Measurements from ENCODE around the gene KRT84. TPM values are rescaled to one million over a fixed set of nuclear protein-coding genes. Genes with fewer than 3 reads are reported as not detected.

The KRT84 gene
- polyA plus RNA-seq, 3 donors, result not detected

- no peak for DNase-seq (ENCODE audit: extremely low read depth in 1 of 11, low read depth in 9 of 11, low spot score in 4 of 11)
These were observed 20.5 kb downstream of the KRT84 start for GRCh38 chr12:52364901-52365489.

GRCh38 chr12:52364061-52364460 is 21.4 kb downstream of the KRT84 start:
- DNase-seq (ENCODE audit: extremely low read depth in 1 of 11, low read depth in 9 of 11, low spot score in 4 of 11), result no peak

- DNase-seq (ENCODE audit: extremely low read depth in 1 of 11, low read depth in 9 of 11, low spot score in 4 of 11), result no peak
These were observed 22.3 kb downstream of the KRT84 start for GRCh38 chr12:52363111-52363679.

GRCh38 chr12:52362118-52362726 is 23.2 kb downstream of the KRT84 start:
- DNase-seq (ENCODE audit: extremely low read depth in 1 of 11, low read depth in 9 of 11, low spot score in 4 of 11), result no peak

GRCh38 chr12:52361553-52361952 is 23.9 kb downstream of the KRT84 start:
- no peak for DNase-seq (ENCODE audit: extremely low read depth in 1 of 11, low read depth in 9 of 11, low spot score in 4 of 11)

- no peak for DNase-seq (ENCODE audit: extremely low read depth in 1 of 11, low read depth in 9 of 11, low spot score in 4 of 11)
These were observed 24.7 kb downstream of the KRT84 start for GRCh38 chr12:52360663-52361271.

- no peak for DNase-seq (ENCODE audit: extremely low read depth in 1 of 11, low read depth in 9 of 11, low spot score in 4 of 11)
These were observed 25.3 kb downstream of the KRT84 start for GRCh38 chr12:52360106-52360662.

GRCh38 chr12:52359621-52360061 is 25.8 kb downstream of the KRT84 start:
- DNase-seq (ENCODE audit: extremely low read depth in 1 of 11, low read depth in 9 of 11, low spot score in 4 of 11), result no peak

- DNase-seq (ENCODE audit: extremely low read depth in 1 of 11, low read depth in 9 of 11, low spot score in 4 of 11), result no peak
These were observed 26.7 kb downstream of the KRT84 start for GRCh38 chr12:52358575-52359350.

- DNase-seq (ENCODE audit: extremely low read depth in 1 of 11, low read depth in 9 of 11, low spot score in 4 of 11), result no peak
These were observed 28.5 kb downstream of the KRT84 start for GRCh38 chr12:52356762-52357580.

- DNase-seq (ENCODE audit: extremely low read depth in 1 of 11, low read depth in 9 of 11, low spot score in 4 of 11), result no peak
These were observed 29.3 kb downstream of the KRT84 start for GRCh38 chr12:52356031-52356761.

- DNase-seq (ENCODE audit: extremely low read depth in 1 of 11, low read depth in 9 of 11, low spot score in 4 of 11), result no peak
These were observed 30.3 kb downstream of the KRT84 start for GRCh38 chr12:52355176-52355575.

- no peak for DNase-seq (ENCODE audit: extremely low read depth in 1 of 11, low read depth in 9 of 11, low spot score in 4 of 11)
These were observed 31.3 kb downstream of the KRT84 start for GRCh38 chr12:52354200-52354599.

- no peak for DNase-seq (ENCODE audit: extremely low read depth in 1 of 11, low read depth in 9 of 11, low spot score in 4 of 11)
These were observed 31.7 kb downstream of the KRT84 start for GRCh38 chr12:52353766-52354165.

- no peak for DNase-seq (ENCODE audit: extremely low read depth in 1 of 11, low read depth in 9 of 11, low spot score in 4 of 11)
These were observed 32.5 kb downstream of the KRT84 start for GRCh38 chr12:52352951-52353350.

GRCh38 chr12:52351196-52352059 is 34.0 kb downstream of the KRT84 start:
- DNase-seq (ENCODE audit: extremely low read depth in 1 of 11, low read depth in 9 of 11, low spot score in 4 of 11), result no peak

- no peak for DNase-seq (ENCODE audit: extremely low read depth in 1 of 11, low read depth in 9 of 11, low spot score in 4 of 11)
These were observed 34.7 kb downstream of the KRT84 start for GRCh38 chr12:52350786-52351185.
